GM19324 (cell line): ENCODE results near the gene REXO1.

Experiments
- ATAC-seq: cut with Tn5 transposase; IDR thresholded peaks from one replicate; pipeline ENCODE4 v1.9.1; 2021; ENCODE audit warnings: mild to moderate bottlenecking, moderate library complexity; ENCODE audit not compliant: unreplicated experiment, low FRiP score

The REXO1 gene

GRCh38 chr19:1850809-1851653 lies 2.7 kb upstream of the REXO1 start:
- ATAC-seq, result no peak

GRCh38 chr19:1849886-1850398 lies 1.7 kb upstream of the REXO1 start:
- no peak for ATAC-seq

- ATAC-seq, result no peak
These were observed 820 bp upstream of the REXO1 start for GRCh38 chr19:1849132-1849474.

GRCh38 chr19:1847684-1848398 lies 442 bp downstream of the REXO1 start:
- ATAC-seq, result no peak

GRCh38 chr19:1847348-1847683 lies 967 bp downstream of the REXO1 start:
- no peak for ATAC-seq

- ATAC-seq, result no peak
These were observed 1.6 kb downstream of the REXO1 start for GRCh38 chr19:1846517-1847204.

GRCh38 chr19:1845642-1846041 lies 2.6 kb downstream of the REXO1 start:
- no peak for ATAC-seq

GRCh38 chr19:1845125-1845515 lies 3.2 kb downstream of the REXO1 start:
- ATAC-seq, result no peak

- no peak for ATAC-seq
These were observed 3.7 kb downstream of the REXO1 start for GRCh38 chr19:1844513-1845124.

GRCh38 chr19:1843646-1844394 lies 4.5 kb downstream of the REXO1 start:
- ATAC-seq, result no peak

GRCh38 chr19:1843116-1843515 lies 5.2 kb downstream of the REXO1 start:
- no peak for ATAC-seq

GRCh38 chr19:1841209-1841924 lies 6.9 kb downstream of the REXO1 start:
- no peak for ATAC-seq

- ATAC-seq, result no peak
These were observed 7.7 kb downstream of the REXO1 start for GRCh38 chr19:1840541-1841115.

GRCh38 chr19:1839658-1840540 lies 8.4 kb downstream of the REXO1 start:
- no peak for ATAC-seq

- no peak for ATAC-seq
These were observed 10.6 kb downstream of the REXO1 start for GRCh38 chr19:1837625-1838105.

GRCh38 chr19:1837222-1837565 lies 11.1 kb downstream of the REXO1 start:
- ATAC-seq, result no peak

GRCh38 chr19:1836458-1837221 lies 11.6 kb downstream of the REXO1 start:
- no peak for ATAC-seq
